ENCODE results near the gene TENM3. TPM values are rescaled to one million over a fixed set of nuclear protein-coding genes. Genes with fewer than 3 reads are reported as not detected.

TENM3 gene
- total RNA-seq, 1 experiment from 2014 or later = 71.0 TPM

DNA sequence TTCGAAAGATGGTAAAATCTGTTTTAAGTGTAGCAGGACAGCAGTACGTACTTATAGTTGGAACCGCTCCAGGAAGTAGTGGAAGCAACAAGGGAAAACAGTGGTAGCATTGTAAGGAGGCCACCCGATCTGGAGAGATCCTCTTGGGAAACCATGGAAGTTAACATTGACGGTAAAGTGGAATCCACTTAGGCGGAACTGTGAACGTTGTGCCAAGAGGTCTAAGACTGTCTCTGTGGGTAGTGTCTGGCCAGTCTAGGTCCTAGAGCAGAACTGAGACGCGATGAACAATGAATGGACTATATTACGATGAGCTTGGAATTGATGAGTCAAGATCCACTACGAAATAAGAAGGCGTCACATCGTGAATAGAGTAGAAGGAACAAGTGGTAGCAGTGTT, 124.0 kb downstream of the TENM3 start:
- Mint-ChIP-seq H3K4me1 (peaks cover 31% of the 10 kb centered on the region), H3K4me3 (no peak overlapping the region), H3K9me3 (peaks cover 8% of the 10 kb centered on the region), H3K27ac (peak overlapping the region; percentile 65), H3K27me3 (ENCODE audit: low read depth) (no peaks in the 10 kb centered on the region), H3K36me3 (peaks cover 11% of the 10 kb centered on the region)
- ATAC-seq = no peak
- ChIA-PET CTCF (no interaction called here), POLR2A (no interaction called here)
- DNase-seq (ENCODE audit: low spot score) = no peak
- no peak for TF ChIP-seq TP53 (CRISPR knock-in tag; IDR thresholded peaks at IDR 0.05)
- TF ChIP-seq, protein P1, sequence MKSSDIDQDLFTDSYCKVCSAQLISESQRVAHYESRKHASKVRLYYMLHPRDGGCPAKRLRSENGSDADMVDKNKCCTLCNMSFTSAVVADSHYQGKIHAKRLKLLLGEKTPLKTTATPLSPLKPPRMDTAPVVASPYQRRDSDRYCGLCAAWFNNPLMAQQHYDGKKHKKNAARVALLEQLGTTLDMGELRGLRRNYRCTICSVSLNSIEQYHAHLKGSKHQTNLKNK (CRISPR knock-in tag; IDR thresholded peaks at IDR 0.05) = no peak
- TF ChIP-seq, protein P2, sequence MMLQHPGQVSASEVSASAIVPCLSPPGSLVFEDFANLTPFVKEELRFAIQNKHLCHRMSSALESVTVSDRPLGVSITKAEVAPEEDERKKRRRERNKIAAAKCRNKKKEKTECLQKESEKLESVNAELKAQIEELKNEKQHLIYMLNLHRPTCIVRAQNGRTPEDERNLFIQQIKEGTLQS (CRISPR knock-in tag; conservative IDR thresholded peaks at IDR 0.05) = no peak
- TF ChIP-seq, protein P3, sequence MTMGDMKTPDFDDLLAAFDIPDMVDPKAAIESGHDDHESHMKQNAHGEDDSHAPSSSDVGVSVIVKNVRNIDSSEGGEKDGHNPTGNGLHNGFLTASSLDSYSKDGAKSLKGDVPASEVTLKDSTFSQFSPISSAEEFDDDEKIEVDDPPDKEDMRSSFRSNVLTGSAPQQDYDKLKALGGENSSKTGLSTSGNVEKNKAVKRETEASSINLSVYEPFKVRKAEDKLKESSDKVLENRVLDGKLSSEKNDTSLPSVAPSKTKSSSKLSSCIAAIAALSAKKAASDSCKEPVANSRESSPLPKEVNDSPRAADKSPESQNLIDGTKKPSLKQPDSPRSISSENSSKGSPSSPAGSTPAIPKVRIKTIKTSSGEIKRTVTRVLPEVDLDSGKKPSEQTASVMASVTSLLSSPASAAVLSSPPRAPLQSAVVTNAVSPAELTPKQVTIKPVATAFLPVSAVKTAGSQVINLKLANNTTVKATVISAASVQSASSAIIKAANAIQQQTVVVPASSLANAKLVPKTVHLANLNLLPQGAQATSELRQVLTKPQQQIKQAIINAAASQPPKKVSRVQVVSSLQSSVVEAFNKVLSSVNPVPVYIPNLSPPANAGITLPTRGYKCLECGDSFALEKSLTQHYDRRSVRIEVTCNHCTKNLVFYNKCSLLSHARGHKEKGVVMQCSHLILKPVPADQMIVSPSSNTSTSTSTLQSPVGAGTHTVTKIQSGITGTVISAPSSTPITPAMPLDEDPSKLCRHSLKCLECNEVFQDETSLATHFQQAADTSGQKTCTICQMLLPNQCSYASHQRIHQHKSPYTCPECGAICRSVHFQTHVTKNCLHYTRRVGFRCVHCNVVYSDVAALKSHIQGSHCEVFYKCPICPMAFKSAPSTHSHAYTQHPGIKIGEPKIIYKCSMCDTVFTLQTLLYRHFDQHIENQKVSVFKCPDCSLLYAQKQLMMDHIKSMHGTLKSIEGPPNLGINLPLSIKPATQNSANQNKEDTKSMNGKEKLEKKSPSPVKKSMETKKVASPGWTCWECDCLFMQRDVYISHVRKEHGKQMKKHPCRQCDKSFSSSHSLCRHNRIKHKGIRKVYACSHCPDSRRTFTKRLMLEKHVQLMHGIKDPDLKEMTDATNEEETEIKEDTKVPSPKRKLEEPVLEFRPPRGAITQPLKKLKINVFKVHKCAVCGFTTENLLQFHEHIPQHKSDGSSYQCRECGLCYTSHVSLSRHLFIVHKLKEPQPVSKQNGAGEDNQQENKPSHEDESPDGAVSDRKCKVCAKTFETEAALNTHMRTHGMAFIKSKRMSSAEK (CRISPR knock-in tag; IDR thresholded peaks at IDR 0.05; ENCODE audit: borderline replicate concordance) = no peak
- no peak for TF ChIP-seq ZNF232 (CRISPR knock-in tag; IDR thresholded peaks at IDR 0.05)
- no peak for TF ChIP-seq ELF4 (CRISPR knock-in tag; IDR thresholded peaks at IDR 0.05; ENCODE audit: low read depth)
- no peak for TF ChIP-seq ZNF423 (CRISPR knock-in tag; IDR thresholded peaks at IDR 0.05)
- TF ChIP-seq, protein P4, sequence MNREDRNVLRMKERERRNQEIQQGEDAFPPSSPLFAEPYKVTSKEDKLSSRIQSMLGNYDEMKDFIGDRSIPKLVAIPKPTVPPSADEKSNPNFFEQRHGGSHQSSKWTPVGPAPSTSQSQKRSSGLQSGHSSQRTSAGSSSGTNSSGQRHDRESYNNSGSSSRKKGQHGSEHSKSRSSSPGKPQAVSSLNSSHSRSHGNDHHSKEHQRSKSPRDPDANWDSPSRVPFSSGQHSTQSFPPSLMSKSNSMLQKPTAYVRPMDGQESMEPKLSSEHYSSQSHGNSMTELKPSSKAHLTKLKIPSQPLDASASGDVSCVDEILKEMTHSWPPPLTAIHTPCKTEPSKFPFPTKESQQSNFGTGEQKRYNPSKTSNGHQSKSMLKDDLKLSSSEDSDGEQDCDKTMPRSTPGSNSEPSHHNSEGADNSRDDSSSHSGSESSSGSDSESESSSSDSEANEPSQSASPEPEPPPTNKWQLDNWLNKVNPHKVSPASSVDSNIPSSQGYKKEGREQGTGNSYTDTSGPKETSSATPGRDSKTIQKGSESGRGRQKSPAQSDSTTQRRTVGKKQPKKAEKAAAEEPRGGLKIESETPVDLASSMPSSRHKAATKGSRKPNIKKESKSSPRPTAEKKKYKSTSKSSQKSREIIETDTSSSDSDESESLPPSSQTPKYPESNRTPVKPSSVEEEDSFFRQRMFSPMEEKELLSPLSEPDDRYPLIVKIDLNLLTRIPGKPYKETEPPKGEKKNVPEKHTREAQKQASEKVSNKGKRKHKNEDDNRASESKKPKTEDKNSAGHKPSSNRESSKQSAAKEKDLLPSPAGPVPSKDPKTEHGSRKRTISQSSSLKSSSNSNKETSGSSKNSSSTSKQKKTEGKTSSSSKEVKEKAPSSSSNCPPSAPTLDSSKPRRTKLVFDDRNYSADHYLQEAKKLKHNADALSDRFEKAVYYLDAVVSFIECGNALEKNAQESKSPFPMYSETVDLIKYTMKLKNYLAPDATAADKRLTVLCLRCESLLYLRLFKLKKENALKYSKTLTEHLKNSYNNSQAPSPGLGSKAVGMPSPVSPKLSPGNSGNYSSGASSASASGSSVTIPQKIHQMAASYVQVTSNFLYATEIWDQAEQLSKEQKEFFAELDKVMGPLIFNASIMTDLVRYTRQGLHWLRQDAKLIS (CRISPR knock-in tag; IDR thresholded peaks at IDR 0.05; ENCODE audit: borderline replicate concordance) = no peak
- TF ChIP-seq, protein P5, sequence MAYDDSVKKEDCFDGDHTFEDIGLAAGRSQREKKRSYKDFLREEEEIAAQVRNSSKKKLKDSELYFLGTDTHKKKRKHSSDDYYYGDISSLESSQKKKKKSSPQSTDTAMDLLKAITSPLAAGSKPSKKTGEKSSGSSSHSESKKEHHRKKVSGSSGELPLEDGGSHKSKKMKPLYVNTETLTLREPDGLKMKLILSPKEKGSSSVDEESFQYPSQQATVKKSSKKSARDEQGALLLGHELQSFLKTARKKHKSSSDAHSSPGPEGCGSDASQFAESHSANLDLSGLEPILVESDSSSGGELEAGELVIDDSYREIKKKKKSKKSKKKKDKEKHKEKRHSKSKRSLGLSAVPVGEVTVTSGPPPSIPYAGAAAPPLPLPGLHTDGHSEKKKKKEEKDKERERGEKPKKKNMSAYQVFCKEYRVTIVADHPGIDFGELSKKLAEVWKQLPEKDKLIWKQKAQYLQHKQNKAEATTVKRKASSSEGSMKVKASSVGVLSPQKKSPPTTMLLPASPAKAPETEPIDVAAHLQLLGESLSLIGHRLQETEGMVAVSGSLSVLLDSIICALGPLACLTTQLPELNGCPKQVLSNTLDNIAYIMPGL (CRISPR knock-in tag; IDR thresholded peaks at IDR 0.05) = no peak

DNA sequence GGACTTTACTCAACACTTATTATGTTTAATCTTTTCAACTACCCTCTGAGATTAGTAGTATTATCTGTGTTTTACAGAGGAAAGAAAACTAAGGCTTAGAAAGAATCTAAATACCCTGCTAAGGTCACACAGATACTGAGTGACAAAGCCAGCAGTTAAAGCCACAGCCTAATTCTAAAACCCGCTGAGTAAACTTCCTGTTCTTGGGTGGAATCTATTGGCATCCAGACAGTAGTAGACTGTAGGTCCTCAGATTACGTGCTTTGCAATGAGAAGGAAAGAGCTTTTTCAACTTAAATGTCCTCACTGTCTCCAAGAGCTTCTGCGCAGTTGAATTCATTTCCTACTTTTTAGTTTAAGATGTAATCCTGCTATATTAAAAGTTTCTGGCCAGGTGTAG, 126.0 kb downstream of the TENM3 start:
- TF ChIP-seq, protein P6, sequence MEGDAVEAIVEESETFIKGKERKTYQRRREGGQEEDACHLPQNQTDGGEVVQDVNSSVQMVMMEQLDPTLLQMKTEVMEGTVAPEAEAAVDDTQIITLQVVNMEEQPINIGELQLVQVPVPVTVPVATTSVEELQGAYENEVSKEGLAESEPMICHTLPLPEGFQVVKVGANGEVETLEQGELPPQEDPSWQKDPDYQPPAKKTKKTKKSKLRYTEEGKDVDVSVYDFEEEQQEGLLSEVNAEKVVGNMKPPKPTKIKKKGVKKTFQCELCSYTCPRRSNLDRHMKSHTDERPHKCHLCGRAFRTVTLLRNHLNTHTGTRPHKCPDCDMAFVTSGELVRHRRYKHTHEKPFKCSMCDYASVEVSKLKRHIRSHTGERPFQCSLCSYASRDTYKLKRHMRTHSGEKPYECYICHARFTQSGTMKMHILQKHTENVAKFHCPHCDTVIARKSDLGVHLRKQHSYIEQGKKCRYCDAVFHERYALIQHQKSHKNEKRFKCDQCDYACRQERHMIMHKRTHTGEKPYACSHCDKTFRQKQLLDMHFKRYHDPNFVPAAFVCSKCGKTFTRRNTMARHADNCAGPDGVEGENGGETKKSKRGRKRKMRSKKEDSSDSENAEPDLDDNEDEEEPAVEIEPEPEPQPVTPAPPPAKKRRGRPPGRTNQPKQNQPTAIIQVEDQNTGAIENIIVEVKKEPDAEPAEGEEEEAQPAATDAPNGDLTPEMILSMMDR (IDR thresholded peaks at IDR 0.05) = no peak
- no peak for TF ChIP-seq ZBTB21 (CRISPR knock-in tag; IDR thresholded peaks at IDR 0.05; ENCODE audit: borderline replicate concordance)
- no peak for TF ChIP-seq ZNF263 (CRISPR knock-in tag; IDR thresholded peaks at IDR 0.05; ENCODE audit: low read depth)
- no peak for TF ChIP-seq SMAD3 (CRISPR knock-in tag; IDR thresholded peaks at IDR 0.05; ENCODE audit: borderline replicate concordance)
- no peak for TF ChIP-seq MXD4 (CRISPR knock-in tag; IDR thresholded peaks at IDR 0.05; ENCODE audit: borderline replicate concordance)
- TF ChIP-seq ATF1 (CRISPR knock-in tag; IDR thresholded peaks at IDR 0.05) = no peak
- TF ChIP-seq, protein P7, sequence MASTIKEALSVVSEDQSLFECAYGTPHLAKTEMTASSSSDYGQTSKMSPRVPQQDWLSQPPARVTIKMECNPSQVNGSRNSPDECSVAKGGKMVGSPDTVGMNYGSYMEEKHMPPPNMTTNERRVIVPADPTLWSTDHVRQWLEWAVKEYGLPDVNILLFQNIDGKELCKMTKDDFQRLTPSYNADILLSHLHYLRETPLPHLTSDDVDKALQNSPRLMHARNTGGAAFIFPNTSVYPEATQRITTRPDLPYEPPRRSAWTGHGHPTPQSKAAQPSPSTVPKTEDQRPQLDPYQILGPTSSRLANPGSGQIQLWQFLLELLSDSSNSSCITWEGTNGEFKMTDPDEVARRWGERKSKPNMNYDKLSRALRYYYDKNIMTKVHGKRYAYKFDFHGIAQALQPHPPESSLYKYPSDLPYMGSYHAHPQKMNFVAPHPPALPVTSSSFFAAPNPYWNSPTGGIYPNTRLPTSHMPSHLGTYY (CRISPR knock-in tag; IDR thresholded peaks at IDR 0.05) = no peak
- TF ChIP-seq, protein P8, sequence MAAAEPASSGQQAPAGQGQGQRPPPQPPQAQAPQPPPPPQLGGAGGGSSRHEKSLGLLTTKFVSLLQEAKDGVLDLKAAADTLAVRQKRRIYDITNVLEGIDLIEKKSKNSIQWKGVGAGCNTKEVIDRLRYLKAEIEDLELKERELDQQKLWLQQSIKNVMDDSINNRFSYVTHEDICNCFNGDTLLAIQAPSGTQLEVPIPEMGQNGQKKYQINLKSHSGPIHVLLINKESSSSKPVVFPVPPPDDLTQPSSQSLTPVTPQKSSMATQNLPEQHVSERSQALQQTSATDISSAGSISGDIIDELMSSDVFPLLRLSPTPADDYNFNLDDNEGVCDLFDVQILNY (CRISPR knock-in tag; IDR thresholded peaks at IDR 0.05) = no peak
- no peak for TF ChIP-seq NR3C1 (CRISPR knock-in tag; conservative IDR thresholded peaks at IDR 0.05; ENCODE audit: low read depth)
- TF ChIP-seq HMGA2 (CRISPR knock-in tag; IDR thresholded peaks at IDR 0.05) = no peak
- TF ChIP-seq IRF2 (CRISPR knock-in tag; IDR thresholded peaks at IDR 0.05; ENCODE audit: borderline replicate concordance, low read depth) = no peak
- TF ChIP-seq ETV6 (CRISPR knock-in tag; IDR thresholded peaks at IDR 0.05) = no peak

More for the DNA sequence above, 126.0 kb downstream of the TENM3 start:
- DNase-seq (ENCODE audit: low spot score) (no peak), ATAC-seq (peak; percentile 75)
- Mint-ChIP-seq H3K36me3 (peaks cover 8% of the 10 kb centered on the region), H3K27me3 (ENCODE audit: low read depth) (no peaks in the 10 kb centered on the region), H3K9me3 (peaks cover 5% of the 10 kb centered on the region), H3K4me1 (peaks cover 31% of the 10 kb centered on the region), H3K27ac (peak overlapping the region; percentile 41), H3K4me3 (no peak overlapping the region)
- CTCF ChIA-PET = no interaction called here
- POLR2A ChIA-PET = no interaction called here
